PFSK-1 (cell line): ENCODE measurements around the gene SEMA4G.

Experiments
- FOXP2 ChIP-seq: optimal IDR thresholded peaks from 2 replicates; pipeline ENCODE3; 2011; ENCODE audit warnings: borderline replicate concordance, control low read depth, inconsistent platforms; ENCODE audit not compliant: insufficient read depth; ENCODE audit errors: extremely low read length, extremely low read depth
- POLR2AphosphoS5 ChIP-seq: IDR thresholded peaks from 2 replicates; pipeline ENCODE4 v1.6.1; 2012; ENCODE audit warnings: low read depth, mild to moderate bottlenecking, control low read depth, low read length, moderate library complexity
- REST ChIP-seq, 2 experiments: IDR thresholded peaks; 2 replicates each; pipeline versions ENCODE4 v1.6.1 to v1.8.0; 2011 to 2012; ENCODE audit warnings: low read depth in 2 of 2, low read length in 2 of 2, control low read depth in 1 of 2, inconsistent platforms in 1 of 2, mild to moderate bottlenecking in 1 of 2, moderate library complexity in 1 of 2; ENCODE audit not compliant: insufficient read depth in 1 of 2
- SIN3A ChIP-seq: IDR thresholded peaks from 2 replicates; pipeline ENCODE4 v1.6.1; 2012; ENCODE audit warnings: mild to moderate bottlenecking, low read length, moderate library complexity, borderline replicate concordance; ENCODE audit not compliant: insufficient read depth
- TAF1 ChIP-seq: IDR thresholded peaks from 2 replicates; pipeline ENCODE4 v1.6.1; 2012; ENCODE audit warnings: low read length, control low read depth, borderline replicate concordance; ENCODE audit not compliant: insufficient read depth

SEMA4G gene

DNA sequence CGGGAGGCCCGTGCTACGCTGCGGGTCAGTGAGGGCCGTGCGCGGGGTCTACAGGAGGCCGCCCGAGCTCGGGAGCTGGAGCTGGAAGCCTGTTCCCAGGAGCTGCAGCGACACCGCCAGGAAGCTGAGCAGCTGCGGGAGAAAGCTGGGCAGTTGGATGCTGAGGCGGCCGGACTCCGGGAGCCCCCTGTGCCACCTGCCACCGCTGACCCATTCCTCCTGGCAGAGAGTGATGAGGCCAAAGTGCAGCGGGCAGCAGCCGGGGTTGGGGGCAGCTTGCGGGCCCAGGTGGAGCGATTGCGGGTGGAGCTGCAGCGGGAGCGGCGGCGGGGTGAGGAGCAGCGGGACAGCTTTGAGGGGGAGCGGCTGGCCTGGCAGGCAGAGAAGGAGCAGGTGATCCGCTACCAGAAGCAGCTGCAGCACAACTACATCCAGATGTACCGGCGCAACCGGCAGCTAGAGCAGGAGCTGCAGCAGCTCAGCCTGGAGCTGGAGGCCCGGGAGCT is 37.3 kb downstream of the SEMA4G start:
- TF ChIP-seq POLR2AphosphoS5 (0 out of 2 replicates have a peak, but pooled peaks have one; percentile 21), SIN3A (no peak)

DNA sequence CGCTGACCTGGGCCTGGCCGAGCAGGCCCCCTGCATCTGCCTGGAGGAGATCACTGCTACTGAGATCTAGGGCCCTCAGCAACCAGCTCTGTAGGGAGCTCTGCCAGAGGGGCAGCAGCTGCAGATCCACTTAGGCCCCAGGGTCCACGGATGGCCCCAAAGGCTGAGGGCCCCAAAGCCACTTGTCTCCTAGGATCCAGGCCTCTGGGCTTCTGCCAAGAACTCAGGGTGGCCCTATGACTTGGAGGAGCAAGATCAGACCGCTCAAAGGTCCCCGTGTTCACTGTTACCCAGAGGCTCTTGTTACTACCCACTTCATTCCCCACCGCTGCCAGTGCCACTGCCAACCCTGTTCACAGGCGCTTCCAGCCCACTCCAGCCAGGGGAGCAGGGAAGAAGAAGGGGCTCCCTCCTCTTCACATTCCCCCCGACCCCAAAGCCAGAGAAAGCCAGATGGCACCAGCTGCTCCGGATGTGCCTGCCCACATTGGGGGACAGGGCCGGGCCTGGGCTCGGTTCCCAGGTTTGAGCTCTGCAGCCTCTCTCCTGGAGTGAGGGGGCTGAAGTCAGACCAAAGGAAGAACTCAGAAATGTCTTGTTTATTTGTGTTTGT is 37.9 kb downstream of the SEMA4G start:
- TF ChIP-seq SIN3A (no peak), FOXP2 (no peak), REST (IDR thresholded peaks at IDR 0.05; ENCODE audit: insufficient read depth in 1 of 2, low read depth in 2 of 2, low read length in 2 of 2) (no peak), TAF1 (no peak), POLR2AphosphoS5 (no peak)

GRCh38 chr10:101007915-101008822 is 38.9 kb downstream of the SEMA4G start:
- TF ChIP-seq FOXP2: no peak
- TF ChIP-seq TAF1: no peak
- TF ChIP-seq REST (IDR thresholded peaks at IDR 0.05; ENCODE audit: insufficient read depth in 1 of 2, low read depth in 2 of 2, low read length in 2 of 2): no peak
- TF ChIP-seq SIN3A: no peak
- no peak for TF ChIP-seq POLR2AphosphoS5

- TF ChIP-seq FOXP2 (no peak), TAF1 (no peak), REST (IDR thresholded peaks at IDR 0.05; ENCODE audit: insufficient read depth in 1 of 2, low read depth in 2 of 2, low read length in 2 of 2) (no peak)
Measured at GRCh38 chr10:101008823-101009423, 39.6 kb downstream of the SEMA4G start.

- TF ChIP-seq REST (IDR thresholded peaks at IDR 0.05; ENCODE audit: insufficient read depth in 1 of 2, low read depth in 2 of 2, low read length in 2 of 2) (no peak), TAF1 (no peak), SIN3A (no peak), FOXP2 (no peak), POLR2AphosphoS5 (no peak)
Measured at GRCh38 chr10:101010329-101010728, 41.0 kb downstream of the SEMA4G start.
